Stimulated activated memory B cell treated with anti-CD40 and anti-IgM and Interleukin-4, amounts not matched to agents 10 μg/mL and 1 μg/mL and 100 μg/mL, for 72 hours (primary cell): ENCODE data around the gene HOXA11.
A peak's percentile ranks its signal among the peaks of the same experiment; 100 is the strongest.

Source experiments
- ATAC-seq: fragments of 150-1000 bp; cut with Tn5 transposase; 2 replicates; pipeline ENCODE4 v1.10.0; 2021
- H3K27ac Mint-ChIP-seq: one replicate; pipeline ENCODE4 v1.8.0; 2022; ENCODE audit warnings: mild to moderate bottlenecking, mixed read lengths
- H3K27me3 Mint-ChIP-seq: one replicate; pipeline ENCODE4 v1.8.0; 2022; ENCODE audit warnings: mixed read lengths
- H3K36me3 Mint-ChIP-seq: one replicate; pipeline ENCODE4 v1.8.0; 2022; ENCODE audit warnings: mixed read lengths
- H3K4me1 Mint-ChIP-seq: one replicate; pipeline ENCODE4 v1.8.0; 2022; ENCODE audit warnings: mixed read lengths
- H3K4me3 Mint-ChIP-seq: one replicate; pipeline ENCODE4 v1.8.0; 2022; ENCODE audit warnings: mild to moderate bottlenecking, moderate library complexity, mixed read lengths
- H3K9me3 Mint-ChIP-seq: one replicate; pipeline ENCODE4 v1.8.0; 2022; ENCODE audit warnings: mixed read lengths

HOXA11 gene

DNA sequence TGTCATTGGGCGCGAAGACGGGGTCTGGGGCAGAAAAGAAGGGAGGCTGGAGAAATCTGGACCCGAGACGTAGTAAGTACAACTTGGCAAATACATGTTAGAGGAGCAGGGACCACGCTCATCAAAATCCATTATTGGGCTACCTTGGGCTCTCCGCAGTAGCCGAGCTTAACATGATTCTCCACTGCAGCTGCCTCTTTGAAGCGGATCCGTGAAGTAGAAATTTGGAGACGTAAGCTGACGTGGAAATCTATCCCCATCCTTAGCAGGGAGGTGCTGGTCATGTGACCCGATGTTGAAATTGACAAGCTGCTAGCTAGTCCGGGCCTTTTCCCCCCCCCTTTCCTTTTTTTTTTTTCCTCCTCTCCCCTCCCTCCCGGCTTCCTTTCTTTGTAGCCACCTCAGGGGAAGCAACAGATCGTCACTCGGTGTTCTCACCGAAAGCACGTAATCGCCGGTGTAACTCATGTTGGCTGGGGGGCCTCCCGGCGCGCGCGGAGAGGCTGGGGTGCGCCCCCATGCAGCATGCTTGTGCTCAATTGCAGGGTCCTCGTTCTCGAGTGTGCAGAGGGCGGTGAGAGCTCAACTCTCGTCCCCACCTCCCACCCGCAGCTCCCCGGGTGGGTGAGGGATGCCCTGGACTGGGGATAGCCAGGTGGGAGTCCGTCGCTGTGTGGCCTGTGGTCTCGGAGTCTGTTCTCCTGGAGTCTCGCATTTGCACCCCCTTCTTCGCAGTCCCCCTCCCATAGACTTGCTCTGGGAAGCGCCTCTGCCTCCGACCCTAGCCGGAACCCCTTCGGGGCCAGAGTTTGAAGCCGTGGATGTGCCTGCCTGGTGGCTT lies at the start of gene HOXA11:
Gene HOXA11 (minus strand): TSS at position 220 of the 841 bp plus-strand sequence. CDS start 88 bp downstream, at position 132.
- ATAC-seq: no peak
- Mint-ChIP-seq H3K27ac (no peak within 1 kb of the TSS), H3K4me3 (peak within 1 kb of the TSS; percentile 22), H3K36me3 (no peaks in the 10 kb centered on the region), H3K27me3 (peaks cover 94% of the 10 kb centered on the region), H3K9me3 (no peaks in the 10 kb centered on the region), H3K4me1 (peaks cover 32% of the 10 kb centered on the region)

- Mint-ChIP-seq H3K36me3 (no peaks in the 10 kb centered on the region), H3K4me3 (no peak overlapping the region), H3K9me3 (no peaks in the 10 kb centered on the region), H3K27ac (no peak overlapping the region), H3K4me1 (no peaks in the 10 kb centered on the region), H3K27me3 (peaks cover 31% of the 10 kb centered on the region)
- no peak for ATAC-seq
Observed at GRCh38 chr7:27229448-27229847, 44.4 kb upstream of the HOXA11 start.

GRCh38 chr7:27224983-27225934 lies 40.2 kb upstream of the HOXA11 start:
- no peak for ATAC-seq
- H3K27me3 Mint-ChIP-seq: peaks cover 63% of the 10 kb centered on the region
- peaks cover 12% of the 10 kb centered on the region for H3K4me1 Mint-ChIP-seq
- no peaks in the 10 kb centered on the region for H3K36me3 Mint-ChIP-seq
- H3K4me3 Mint-ChIP-seq: no peak overlapping the region
- no peaks in the 10 kb centered on the region for H3K9me3 Mint-ChIP-seq
- H3K27ac Mint-ChIP-seq: no peak overlapping the region

DNA sequence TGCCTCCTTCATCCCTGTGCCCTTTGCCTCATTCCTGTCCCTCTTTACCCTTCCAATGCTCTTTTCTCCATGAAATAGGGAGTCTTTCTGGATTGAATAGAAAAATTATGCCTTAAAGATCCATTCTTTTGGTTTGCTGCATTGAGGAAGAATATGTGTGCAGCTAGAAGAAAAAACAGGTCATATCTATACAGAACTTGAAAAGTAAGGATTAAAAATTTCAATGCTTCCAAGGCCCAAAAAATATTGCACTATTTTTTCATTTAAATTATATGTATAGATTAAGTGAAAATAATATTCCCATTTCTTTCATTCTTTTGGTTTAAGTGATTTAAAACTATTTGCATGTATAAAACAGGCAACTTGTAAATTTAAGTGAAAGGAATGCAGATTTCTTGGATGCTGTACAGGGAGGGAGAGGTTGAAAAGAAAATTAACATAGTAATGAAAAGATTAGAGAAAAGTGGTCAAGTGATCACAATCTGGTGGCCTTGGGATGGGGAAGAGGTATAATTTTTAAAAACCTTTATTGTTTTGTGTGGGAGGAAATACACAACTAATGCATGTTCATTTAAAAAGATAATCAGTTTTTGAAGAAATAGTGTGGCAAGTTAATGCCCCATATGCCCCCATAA lies 39.0 kb upstream of the HOXA11 start:
- H3K36me3 Mint-ChIP-seq: no peaks in the 10 kb centered on the region
- no peak overlapping the region for H3K4me3 Mint-ChIP-seq
- H3K27ac Mint-ChIP-seq: no peak overlapping the region
- peaks cover 75% of the 10 kb centered on the region for H3K27me3 Mint-ChIP-seq
- ATAC-seq: no peak
- H3K4me1 Mint-ChIP-seq: peaks cover 18% of the 10 kb centered on the region
- no peaks in the 10 kb centered on the region for H3K9me3 Mint-ChIP-seq

DNA sequence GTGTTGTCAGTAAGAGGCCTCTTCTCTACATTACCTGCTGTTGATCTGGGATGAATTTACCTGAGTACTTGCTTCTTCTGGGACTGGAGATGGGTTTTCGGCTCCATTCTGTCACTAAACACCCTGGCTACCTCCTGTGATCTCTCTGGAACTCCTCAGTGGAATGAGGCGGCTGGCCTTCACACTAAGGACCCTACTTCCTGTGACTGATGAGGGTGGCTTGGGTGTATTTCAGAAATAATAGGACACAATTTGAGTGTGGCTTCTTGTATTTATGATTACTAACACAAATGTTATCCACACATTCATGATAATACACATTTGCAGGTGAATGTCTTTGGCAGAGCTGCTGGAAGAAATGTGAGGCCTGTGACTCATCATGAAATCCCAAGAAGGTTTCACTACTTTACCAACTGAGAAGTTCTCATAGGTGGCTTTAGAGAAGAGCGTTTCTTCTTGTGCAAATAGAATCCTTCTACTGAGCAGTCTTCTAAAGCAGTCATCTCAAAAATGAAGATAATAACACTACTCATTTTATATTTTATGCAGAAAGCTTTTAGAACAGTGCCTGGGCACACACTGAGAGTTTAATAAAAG lies 36.3 kb upstream of the HOXA11 start:
- no peaks in the 10 kb centered on the region for H3K9me3 Mint-ChIP-seq
- H3K4me3 Mint-ChIP-seq: no peak overlapping the region
- no peak for ATAC-seq
- peaks cover 93% of the 10 kb centered on the region for H3K27me3 Mint-ChIP-seq
- no peak overlapping the region for H3K27ac Mint-ChIP-seq
- H3K36me3 Mint-ChIP-seq: no peaks in the 10 kb centered on the region
- peaks cover 18% of the 10 kb centered on the region for H3K4me1 Mint-ChIP-seq

- peak; percentile 39 for ATAC-seq
Observed at GRCh38 chr7:27220440-27220955, 35.5 kb upstream of the HOXA11 start.

DNA sequence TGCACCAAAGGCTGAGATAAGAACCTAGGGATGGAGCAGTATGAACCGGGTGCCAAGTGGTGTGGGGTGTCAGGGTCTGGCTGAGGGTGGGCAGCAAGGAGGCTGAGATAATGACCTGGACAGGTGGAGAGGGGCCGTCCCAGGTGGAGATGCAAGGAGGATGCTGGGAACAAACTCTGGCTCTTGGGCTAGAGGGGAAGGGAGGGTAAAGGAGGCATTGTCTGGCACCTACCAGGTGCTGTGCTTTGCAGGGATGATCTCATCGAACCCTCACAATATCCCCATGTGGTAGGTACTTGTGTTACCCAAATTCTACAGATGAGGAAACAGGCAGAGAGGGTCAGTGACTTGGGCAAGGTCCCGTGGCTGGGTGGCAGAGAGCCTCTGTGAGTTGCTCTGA lies 34.8 kb upstream of the HOXA11 start:
- ATAC-seq: no peak
- Mint-ChIP-seq H3K4me1 (peaks cover 18% of the 10 kb centered on the region), H3K27ac (no peak overlapping the region), H3K4me3 (no peak overlapping the region), H3K9me3 (no peaks in the 10 kb centered on the region), H3K27me3 (peaks cover 97% of the 10 kb centered on the region), H3K36me3 (no peaks in the 10 kb centered on the region)

More at GRCh38 chr7:27220440-27220955, 35.5 kb upstream of the HOXA11 start:
- H3K36me3 Mint-ChIP-seq: no peaks in the 10 kb centered on the region
- H3K27ac Mint-ChIP-seq: no peak overlapping the region
- no peak overlapping the region for H3K4me3 Mint-ChIP-seq
- peaks cover 18% of the 10 kb centered on the region for H3K4me1 Mint-ChIP-seq
- no peaks in the 10 kb centered on the region for H3K9me3 Mint-ChIP-seq
- H3K27me3 Mint-ChIP-seq: peaks cover 97% of the 10 kb centered on the region

GRCh38 chr7:27217951-27218350 lies 32.9 kb upstream of the HOXA11 start:
- H3K27me3 Mint-ChIP-seq: peaks cover 96% of the 10 kb centered on the region
- no peak for ATAC-seq
- no peak overlapping the region for H3K27ac Mint-ChIP-seq
- H3K4me3 Mint-ChIP-seq: no peak overlapping the region
- no peaks in the 10 kb centered on the region for H3K9me3 Mint-ChIP-seq
- peaks cover 25% of the 10 kb centered on the region for H3K4me1 Mint-ChIP-seq
- H3K36me3 Mint-ChIP-seq: no peaks in the 10 kb centered on the region

DNA sequence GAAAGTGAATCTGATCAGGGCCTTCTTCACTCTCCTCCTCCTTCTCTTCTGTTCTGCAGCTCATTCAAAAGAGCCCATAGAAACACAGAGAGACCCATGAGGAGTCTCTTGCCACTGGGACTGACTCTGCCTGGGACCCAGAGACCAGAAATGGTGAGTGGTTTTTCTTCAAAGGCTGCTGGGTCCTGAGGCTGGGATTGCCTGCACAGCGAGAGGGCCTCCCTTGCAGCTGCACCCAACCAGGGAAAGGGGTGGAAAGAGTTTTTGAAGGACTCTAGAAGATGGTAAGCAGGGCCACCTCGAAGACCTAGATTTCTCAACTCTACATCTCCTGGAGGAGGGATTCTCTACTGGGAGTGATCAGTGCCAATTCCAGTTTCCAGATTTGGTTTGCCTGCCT lies 30.3 kb upstream of the HOXA11 start:
- Mint-ChIP-seq H3K4me3 (no peak overlapping the region), H3K27me3 (peaks cover 98% of the 10 kb centered on the region), H3K4me1 (peaks cover 27% of the 10 kb centered on the region), H3K9me3 (no peaks in the 10 kb centered on the region), H3K36me3 (no peaks in the 10 kb centered on the region), H3K27ac (no peak overlapping the region)
- no peak for ATAC-seq

GRCh38 chr7:27214239-27214950 lies 29.4 kb upstream of the HOXA11 start:
- H3K4me3 Mint-ChIP-seq: no peak overlapping the region
- no peaks in the 10 kb centered on the region for H3K9me3 Mint-ChIP-seq
- ATAC-seq: no peak
- H3K27ac Mint-ChIP-seq: no peak overlapping the region
- H3K36me3 Mint-ChIP-seq: no peaks in the 10 kb centered on the region
- peaks cover 23% of the 10 kb centered on the region for H3K4me1 Mint-ChIP-seq
- H3K27me3 Mint-ChIP-seq: peaks cover 99% of the 10 kb centered on the region

DNA sequence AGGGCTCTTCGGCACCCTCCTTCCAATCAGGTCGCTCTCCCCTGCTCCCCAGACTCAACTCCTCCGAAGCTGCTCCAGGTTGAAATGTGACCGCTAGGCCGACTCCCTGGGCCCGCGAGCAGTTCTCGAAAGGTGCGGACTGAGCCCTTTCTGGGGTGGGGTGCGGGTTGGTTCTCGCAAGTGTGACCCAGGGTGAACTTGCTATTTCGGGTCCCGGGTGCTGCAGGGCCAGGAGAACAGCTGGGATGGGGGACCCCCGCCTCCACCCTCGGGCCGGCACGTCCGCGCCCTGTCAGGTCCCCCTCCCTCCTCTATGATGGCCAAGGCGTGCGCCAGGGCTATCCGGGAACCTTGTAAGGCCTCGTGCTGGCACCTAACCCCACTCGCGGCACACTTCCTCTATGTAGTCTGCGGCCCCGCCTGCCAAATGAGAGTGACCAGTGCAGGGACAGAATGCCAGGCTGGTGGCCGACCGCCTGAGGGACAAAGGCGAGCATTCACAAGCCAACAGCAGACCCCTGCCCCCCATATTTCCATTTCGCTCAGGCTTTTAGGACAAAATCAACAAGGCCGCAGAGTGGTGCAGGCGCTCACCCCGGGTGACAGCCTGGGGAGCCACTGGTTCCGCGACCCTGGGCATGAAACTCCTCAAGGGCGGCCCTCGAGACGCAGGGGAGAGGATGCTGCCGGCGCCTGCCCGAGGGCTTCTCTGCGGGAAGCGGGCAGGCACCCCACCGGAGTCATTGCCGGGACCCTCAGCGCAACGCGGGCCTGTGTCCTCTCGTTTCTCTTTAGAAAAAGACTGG lies 28.6 kb upstream of the HOXA11 start:
- Mint-ChIP-seq H3K4me1 (peaks cover 23% of the 10 kb centered on the region), H3K27ac (no peak overlapping the region), H3K27me3 (peaks cover 99% of the 10 kb centered on the region), H3K36me3 (no peaks in the 10 kb centered on the region), H3K9me3 (no peaks in the 10 kb centered on the region), H3K4me3 (no peak overlapping the region)
- ATAC-seq: no peak

GRCh38 chr7:27212497-27213432 lies 27.7 kb upstream of the HOXA11 start:
- Mint-ChIP-seq H3K4me3 (no peak overlapping the region), H3K4me1 (peaks cover 23% of the 10 kb centered on the region), H3K27ac (no peak overlapping the region), H3K9me3 (no peaks in the 10 kb centered on the region), H3K27me3 (peaks cover 99% of the 10 kb centered on the region), H3K36me3 (no peaks in the 10 kb centered on the region)
- no peak for ATAC-seq

DNA sequence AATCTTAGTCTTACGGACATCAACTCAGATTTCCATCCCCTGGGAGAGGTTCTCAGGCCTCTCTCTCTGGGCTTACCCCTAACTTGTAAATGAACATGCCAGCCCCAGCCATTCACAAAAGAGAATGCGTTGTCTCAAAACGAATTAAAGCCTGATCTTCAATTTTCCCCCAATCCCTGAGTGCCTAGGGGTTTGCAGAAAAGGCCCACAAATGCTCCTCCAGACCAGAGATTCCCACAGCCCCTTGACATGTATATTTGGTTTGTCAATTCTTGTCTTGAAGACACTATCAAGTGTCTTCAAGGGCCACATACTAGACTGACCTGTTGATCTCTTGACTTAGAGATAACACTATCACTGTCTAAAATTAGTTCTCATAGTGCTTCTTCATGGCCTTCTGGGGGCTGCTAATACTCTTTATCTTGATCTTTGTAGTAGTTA lies 26.8 kb upstream of the HOXA11 start:
- no peak for ATAC-seq
- H3K27me3 Mint-ChIP-seq: peaks cover 99% of the 10 kb centered on the region
- no peak overlapping the region for H3K27ac Mint-ChIP-seq
- H3K9me3 Mint-ChIP-seq: no peaks in the 10 kb centered on the region
- H3K4me1 Mint-ChIP-seq: peaks cover 23% of the 10 kb centered on the region
- H3K36me3 Mint-ChIP-seq: no peaks in the 10 kb centered on the region
- H3K4me3 Mint-ChIP-seq: no peak overlapping the region
